Smooth muscle cell of the brain vasculature (primary cell): Measurements from ENCODE around the gene MITF.
"Not testable (repeated sequence)": the region's sequence is repeated elsewhere in the genome, so short reads cannot be mapped to it uniquely, and the experiment has no call there.

ENCODE experiments used
- DNase-seq: peaks from one replicate; pipeline ENCODE4 v3.0.0-alpha.2; 2012; ENCODE audit warnings: low read depth, low spot score

MITF gene

GRCh38 chr3:69872783-69873378 lies 133.6 kb downstream of the MITF start:
- DNase-seq, result no peak

- DNase-seq, result no peak
Observed at GRCh38 chr3:69876073-69876472, 136.8 kb downstream of the MITF start.

- DNase-seq, result no peak
Observed at GRCh38 chr3:69878254-69878653, 139.0 kb downstream of the MITF start.

GRCh38 chr3:69879051-69879450 lies 139.8 kb downstream of the MITF start:
- no peak for DNase-seq

- DNase-seq, result no peak
Observed at GRCh38 chr3:69880069-69880640, 140.9 kb downstream of the MITF start.

- DNase-seq, result no peak
Observed at GRCh38 chr3:69881051-69881450, 141.8 kb downstream of the MITF start.

- no peak for DNase-seq
Observed at GRCh38 chr3:69881756-69882428, 142.6 kb downstream of the MITF start.

- DNase-seq, result no peak
Observed at GRCh38 chr3:69882560-69882959, 143.3 kb downstream of the MITF start.

- DNase-seq, result no peak
Observed at GRCh38 chr3:69888040-69888942, 149.0 kb downstream of the MITF start.

- no peak for DNase-seq
Observed at GRCh38 chr3:69888943-69889315, 149.7 kb downstream of the MITF start.

GRCh38 chr3:69890084-69890483 lies 150.8 kb downstream of the MITF start:
- no peak for DNase-seq

GRCh38 chr3:69890691-69891090 lies 151.4 kb downstream of the MITF start:
- DNase-seq, result no peak

- DNase-seq, result no peak
Observed at GRCh38 chr3:69892706-69893105, 153.4 kb downstream of the MITF start.

- no peak for DNase-seq
Observed at GRCh38 chr3:69893274-69893673, 154.0 kb downstream of the MITF start.

- DNase-seq, result no peak
Observed at GRCh38 chr3:69896095-69896494, 156.8 kb downstream of the MITF start.

GRCh38 chr3:69900331-69900730 lies 161.1 kb downstream of the MITF start:
- no peak for DNase-seq

GRCh38 chr3:69901802-69902201 lies 162.5 kb downstream of the MITF start:
- DNase-seq, result no peak

GRCh38 chr3:69902386-69902785 lies 163.1 kb downstream of the MITF start:
- DNase-seq, result no peak

- no peak for DNase-seq
Observed at GRCh38 chr3:69906351-69906966, 167.2 kb downstream of the MITF start.

GRCh38 chr3:69907554-69907953 lies 168.3 kb downstream of the MITF start:
- no peak for DNase-seq

GRCh38 chr3:69909859-69910258 lies 170.6 kb downstream of the MITF start:
- DNase-seq, result not testable (repeated sequence)

- DNase-seq, result no peak
Observed at GRCh38 chr3:69913422-69913821, 174.2 kb downstream of the MITF start.
